GM21737 (cell line): ENCODE data around the gene PEX14.

Source experiments
- ATAC-seq: cut with Tn5 transposase; IDR thresholded peaks from one replicate; pipeline ENCODE4 v1.9.1; 2021; ENCODE audit warnings: mild to moderate bottlenecking, moderate library complexity; ENCODE audit not compliant: unreplicated experiment

The PEX14 gene

GRCh38 chr1:10642403-10643080, 167.8 kb downstream of the PEX14 start:
- no peak for ATAC-seq

GRCh38 chr1:10643607-10644306, 169.0 kb downstream of the PEX14 start:
- ATAC-seq = no peak

GRCh38 chr1:10644307-10645128, 169.8 kb downstream of the PEX14 start:
- no peak for ATAC-seq

- ATAC-seq = no peak
These were observed 171.7 kb downstream of the PEX14 start for GRCh38 chr1:10646347-10646861.

- ATAC-seq = no peak
These were observed 172.8 kb downstream of the PEX14 start for GRCh38 chr1:10647414-10648170.

GRCh38 chr1:10648689-10649516, 174.2 kb downstream of the PEX14 start:
- ATAC-seq = no peak

GRCh38 chr1:10649517-10650201, 174.9 kb downstream of the PEX14 start:
- ATAC-seq = no peak

- ATAC-seq = no peak
These were observed 176.0 kb downstream of the PEX14 start for GRCh38 chr1:10650556-10651388.

- ATAC-seq = no peak
These were observed 176.6 kb downstream of the PEX14 start for GRCh38 chr1:10651389-10651766.

GRCh38 chr1:10651793-10652192, 177.0 kb downstream of the PEX14 start:
- ATAC-seq = no peak

- no peak for ATAC-seq
These were observed 177.9 kb downstream of the PEX14 start for GRCh38 chr1:10652626-10653025.

GRCh38 chr1:10653370-10654125, 178.8 kb downstream of the PEX14 start:
- no peak for ATAC-seq

GRCh38 chr1:10655002-10655401, 180.3 kb downstream of the PEX14 start:
- no peak for ATAC-seq

- no peak for ATAC-seq
These were observed 181.7 kb downstream of the PEX14 start for GRCh38 chr1:10656431-10656830.

- ATAC-seq = no peak
These were observed 182.5 kb downstream of the PEX14 start for GRCh38 chr1:10657088-10657847.

- ATAC-seq = no peak
These were observed 183.8 kb downstream of the PEX14 start for GRCh38 chr1:10658396-10659066.
